IMR-90 (cell line): ENCODE results near the gene TMEM19. TPM values are rescaled to one million over a fixed set of nuclear protein-coding genes. Genes with fewer than 3 reads are reported as not detected.

ENCODE experiments used
- ATAC-seq: fragments of 200-7000 bp; cut with Tn5 transposase; 2 replicates; pipeline ENCODE4 v1.9.1; 2020; ENCODE audit warnings: low read depth, mild to moderate bottlenecking, moderate library complexity
- BruUV-seq: library from RNA; stranded (reverse); fragments of 400-500 nt; replicated peaks from 2 replicates; lab custom pipeline; 2021; lab: Mats Ljungman, UMichigan
- CTCF ChIA-PET: fragments of 300-600 bp; formaldehyde crosslinking; extraction: SDS; loops from one replicate; lab custom pipeline; 2021; ENCODE audit warnings: antibody characterized with exemption; lab: Yijun Ruan, JAX
- POLR2A ChIA-PET: fragments of 300-600 bp; sonication (Branson Sonifier 250); formaldehyde crosslinking; loops from one replicate; lab custom pipeline; 2022; ENCODE audit warnings: antibody characterized with exemption; ENCODE audit not compliant: unreplicated experiment; lab: Charles Lee
- DNase-seq: peaks from one replicate; pipeline ENCODE4 v3.0.0; 2013
- H2AFZ ChIP-seq: replicated peaks from 2 replicates; pipeline ENCODE3; 2013; ENCODE audit warnings: low read length, mild to moderate bottlenecking; ENCODE audit not compliant: poor library complexity
- H2AK5ac ChIP-seq: 2 replicates; pipeline ENCODE4 v1.6.1; 2013; ENCODE audit warnings: low read depth, low read length, inconsistent platforms
- H2AK9ac ChIP-seq: replicated peaks from 2 replicates; pipeline ENCODE3; 2013; ENCODE audit warnings: mild to moderate bottlenecking, low read depth, low read length, moderate library complexity; ENCODE audit not compliant: poor library complexity
- H2BK120ac ChIP-seq: 2 replicates; pipeline ENCODE4 v1.6.1; 2013; ENCODE audit warnings: low read depth, low read length, inconsistent platforms
- H2BK15ac ChIP-seq: 3 replicates; pipeline ENCODE4 v1.6.1; 2013; ENCODE audit warnings: low read depth, low read length, inconsistent platforms
- H2BK20ac ChIP-seq: 2 replicates; pipeline ENCODE4 v1.6.1; 2013; ENCODE audit warnings: low read depth, mild to moderate bottlenecking, inconsistent platforms, low read length, moderate library complexity
- H2BK5ac ChIP-seq: 2 replicates; pipeline ENCODE4 v1.6.1; 2013; ENCODE audit warnings: mild to moderate bottlenecking, low read depth, low read length, inconsistent platforms; ENCODE audit not compliant: poor library complexity, severe bottlenecking
- H3K14ac ChIP-seq: replicated peaks from 2 replicates; pipeline ENCODE4 v1.6.1; 2013; ENCODE audit warnings: low read depth, low read length, inconsistent platforms
- H3K18ac ChIP-seq: 2 replicates; pipeline ENCODE4 v1.6.1; 2013; ENCODE audit warnings: low read depth, low read length, control low read depth
- H3K23ac ChIP-seq: 2 replicates; pipeline ENCODE4 v1.6.1; 2013; ENCODE audit warnings: low read depth, low read length, inconsistent platforms
- H3K27ac ChIP-seq: 2 replicates; pipeline ENCODE4 v1.5.1; 2013; ENCODE audit warnings: mild to moderate bottlenecking, control low read depth, low read length; ENCODE audit not compliant: insufficient read depth
- H3K27me3 ChIP-seq: 2 replicates; pipeline ENCODE4 v1.6.1; 2013; ENCODE audit warnings: low read length; ENCODE audit not compliant: control insufficient read depth, insufficient read depth
- H3K36me3 ChIP-seq: 2 replicates; pipeline ENCODE4 v1.6.1; 2013; ENCODE audit warnings: low read length, mixed read lengths; ENCODE audit not compliant: control insufficient read depth, insufficient read depth
- H3K4ac ChIP-seq: 2 replicates; pipeline ENCODE4 v1.6.1; 2013; ENCODE audit warnings: low read depth, low read length, inconsistent platforms
- H3K4me1 ChIP-seq: 2 replicates; pipeline ENCODE4 v1.6.1; 2013; ENCODE audit warnings: low read length, mixed read lengths; ENCODE audit not compliant: control insufficient read depth, insufficient read depth
- H3K4me2 ChIP-seq: 2 replicates; pipeline ENCODE4 v1.6.1; 2013; ENCODE audit warnings: low read depth, mild to moderate bottlenecking, control low read depth, low read length, moderate library complexity
- H3K4me3 ChIP-seq: 2 replicates; pipeline ENCODE4 v1.5.1; 2013; ENCODE audit warnings: low read depth, mild to moderate bottlenecking, control low read depth, low read length, moderate library complexity; ENCODE audit not compliant: insufficient read depth
- H3K56ac ChIP-seq: 2 replicates; pipeline ENCODE4 v1.6.1; 2013; ENCODE audit warnings: low read length, inconsistent platforms; ENCODE audit not compliant: insufficient read depth; ENCODE audit errors: extremely low read depth
- H3K79me1 ChIP-seq, 2 experiments: 2 replicates each; pipeline ENCODE4 v1.6.1; 2013; ENCODE audit warnings: low read length in 2 of 2, inconsistent platforms in 1 of 2, low read depth in 1 of 2
- H3K9ac ChIP-seq: 2 replicates; pipeline ENCODE4 v1.6.1; 2013; ENCODE audit warnings: low read depth, low read length, control low read depth
- H3K9me1 ChIP-seq: 2 replicates; pipeline ENCODE4 v1.6.1; 2013; ENCODE audit warnings: low read length, inconsistent platforms; ENCODE audit not compliant: insufficient read depth
- H3K9me3 ChIP-seq: 2 replicates; pipeline ENCODE4 v1.6.1; 2013; ENCODE audit warnings: low read length; ENCODE audit not compliant: control insufficient read depth, insufficient read depth
- H4K20me1 ChIP-seq: 2 replicates; pipeline ENCODE4 v1.6.1; 2013; ENCODE audit warnings: low read length, inconsistent platforms; ENCODE audit not compliant: insufficient read depth
- H4K5ac ChIP-seq: 2 replicates; pipeline ENCODE4 v1.6.1; 2013; ENCODE audit warnings: mild to moderate bottlenecking, low read depth, low read length, control low read depth
- H4K8ac ChIP-seq, 2 experiments: 2 replicates each; pipeline ENCODE4 v1.6.1; 2013; ENCODE audit warnings: low read depth in 2 of 2, low read length in 2 of 2, control low read depth in 1 of 2, inconsistent platforms in 1 of 2
- H4K91ac ChIP-seq: 2 replicates; pipeline ENCODE4 v1.6.1; 2013; ENCODE audit warnings: low read depth, low read length, inconsistent platforms; ENCODE audit not compliant: insufficient read depth
- BHLHE40 ChIP-seq: fragments of 150-350 bp; IDR thresholded peaks from 2 replicates; pipeline ENCODE4 v1.6.1; 2016; ENCODE audit warnings: mild to moderate bottlenecking, low read depth, low read length
- CEBPB ChIP-seq: IDR thresholded peaks from 2 replicates; pipeline ENCODE4 v1.6.1; 2012; ENCODE audit warnings: low read depth, low read length, improper control_type of control experiment
- CHD1 ChIP-seq: IDR thresholded peaks from 2 replicates; pipeline ENCODE4 v1.6.1; 2012; ENCODE audit warnings: low read depth, low read length, improper control_type of control experiment
- CTCF ChIP-seq: conservative IDR thresholded peaks from 2 replicates; pipeline ENCODE4 v1.5.1; 2012; ENCODE audit warnings: mild to moderate bottlenecking, low read depth, low read length, improper control_type of control experiment
- ELK1 ChIP-seq: fragments of 150-350 bp; IDR thresholded peaks from 2 replicates; pipeline ENCODE4 v1.6.1; 2016; ENCODE audit warnings: low read depth, mild to moderate bottlenecking, low read length, moderate library complexity, borderline replicate concordance
- FOS ChIP-seq: fragments of 150-350 bp; IDR thresholded peaks from 2 replicates; pipeline ENCODE4 v1.6.1; 2016; ENCODE audit warnings: low read depth, low read length
- MAFK ChIP-seq: IDR thresholded peaks from 2 replicates; pipeline ENCODE4 v1.6.1; 2012; ENCODE audit warnings: low read depth, low read length, improper control_type of control experiment
- MAZ ChIP-seq: IDR thresholded peaks from 2 replicates; pipeline ENCODE4 v1.6.1; 2012; ENCODE audit warnings: low read depth, mild to moderate bottlenecking, low read length, improper control_type of control experiment, moderate library complexity, borderline replicate concordance
- MXI1 ChIP-seq: IDR thresholded peaks from 2 replicates; pipeline ENCODE4 v1.6.1; 2012; ENCODE audit warnings: low read depth, mild to moderate bottlenecking, low read length, moderate library complexity, borderline replicate concordance
- NFE2L2 ChIP-seq: fragments of 150-350 bp; IDR thresholded peaks from 2 replicates; pipeline ENCODE4 v1.6.1; 2016; ENCODE audit warnings: low read depth, mild to moderate bottlenecking, low read length
- POLR2A ChIP-seq: IDR thresholded peaks from 2 replicates; pipeline ENCODE4 v1.6.1; 2012; ENCODE audit warnings: mild to moderate bottlenecking, low read depth, low read length
- RAD21 ChIP-seq: IDR thresholded peaks from 2 replicates; pipeline ENCODE4 v1.6.1; 2012; ENCODE audit warnings: low read length, improper control_type of control experiment
- RCOR1 ChIP-seq: IDR thresholded peaks from 2 replicates; pipeline ENCODE4 v1.6.1; 2012; ENCODE audit warnings: mild to moderate bottlenecking, low read length, improper control_type of control experiment; ENCODE audit not compliant: insufficient replicate concordance
- RFX5 ChIP-seq: IDR thresholded peaks from 2 replicates; pipeline ENCODE4 v1.8.0; 2012; ENCODE audit warnings: low read depth, mild to moderate bottlenecking, low read length, moderate library complexity
- SMC3 ChIP-seq: fragments of 150-350 bp; IDR thresholded peaks from 2 replicates; pipeline ENCODE4 v1.6.1; 2016; ENCODE audit warnings: low read depth, mild to moderate bottlenecking, antibody characterized with exemption, low read length, moderate library complexity
- USF2 ChIP-seq: fragments of 150-350 bp; IDR thresholded peaks from 2 replicates; pipeline ENCODE4 v1.6.1; 2017; ENCODE audit warnings: mild to moderate bottlenecking, antibody characterized with exemption, low read length, low read depth
- WGBS, 2 experiments: methylation state at CpG; one replicate each; pipeline versions ENCODE4 v1.1.5 to v1.1.7; 2013; ENCODE audit warnings: missing lambda C conversion rate in 2 of 2; ENCODE audit not compliant: insufficient read length in 1 of 2; ENCODE audit errors: extremely low coverage in 2 of 2; 5-methylcytosine and 5-hydroxymethylcytosine counted together
- dilution Hi-C: fragments of 300-500 bp; cut with HindIII; formaldehyde crosslinking; loops from one replicate; pipeline ENCODE4 v1.14.3; 2018; ENCODE audit warnings: low sequenced_read_pairs; ENCODE audit not compliant: unreplicated experiment
- in situ Hi-C: fragments of 300-500 bp; cut with MboI; formaldehyde crosslinking; loops from 3 replicates; pipeline ENCODE4 v1.14.3; 2019; ENCODE audit warnings: low sequenced_read_pairs, inconsistent platforms, mixed read lengths
- intact Hi-C: fragments of 100-400 bp; cut with micrococcal nuclease; formaldehyde crosslinking; loops from 2 replicates; pipeline ENCODE4 v1.10.0; 2022
- polyA plus RNA-seq, 3 experiments: library from polyadenylated mRNA; depleted of rRNA; stranded (reverse); fragments of >200 nt; gene quantifications; 2 replicates each; pipeline ENCODE4 v1.2.3, GENCODE V29; 2012; ENCODE audit warnings: low replicate concordance in 1 of 3
- total RNA-seq: library from RNA; depleted of rRNA; stranded (reverse); fragments of >200 nt; gene quantifications from 2 replicates; pipeline ENCODE4 v1.2.3, GENCODE V29; 2012

The TMEM19 gene
- total and polyA plus RNA-seq, 2 of the 4 experiments (the other 2 are of a cell fraction), result 8.9 to 28.7 TPM

- Histone ChIP-seq H3K4ac (no peak overlapping the region), H4K8ac (no peak overlapping the region), H3K9me1 (peaks cover 2% of the 10 kb centered on the region; the same call in 1 of the 2 replicates), H3K4me2 (no peak overlapping the region), H2BK120ac (no peak overlapping the region), H3K4me3 (no peak overlapping the region), H2AK5ac (no peak overlapping the region), H4K5ac (no peak overlapping the region), H2BK15ac (no peak overlapping the region), H2BK20ac (no peak overlapping the region), H3K9me3 (no peaks in the 10 kb centered on the region), H3K14ac (no peak overlapping the region), H2AK9ac (no peak overlapping the region), H3K36me3 (peaks cover 54% of the 10 kb centered on the region), H3K56ac (no peak overlapping the region), H3K9ac (no peak overlapping the region), H3K18ac (no peak overlapping the region), H2BK5ac (no peak overlapping the region), H3K27me3 (no peaks in the 10 kb centered on the region), H3K4me1 (no peaks in the 10 kb centered on the region), H3K79me1 (peaks cover 18 to 22% of the 10 kb centered on the region in 2 experiments), H2AFZ (no peak overlapping the region), H4K91ac (no peak overlapping the region), H4K20me1 (peaks cover 37% of the 10 kb centered on the region), H3K27ac (no peak overlapping the region), H3K23ac (no peak overlapping the region)
- DNase-seq (no peak), ATAC-seq (no peak)
- POLR2A ChIA-PET, result no interaction called here
- dilution Hi-C loops (no loop called here), in situ Hi-C loops (no loop called here), intact Hi-C loops (loop anchor here (5.0 kb wide), 1 partner anchor 33 kb away; no protein-coding TSS in a partner anchor)
- WGBS, 2 experiments, result no CpG with 5 or more reads among the region's 3 CpGs
- no peak for TF ChIP-seq MAZ
- no peak for TF ChIP-seq CEBPB
- TF ChIP-seq ELK1, result no peak
- TF ChIP-seq RAD21, result no peak
- TF ChIP-seq SMC3, result no peak
- no peak for TF ChIP-seq FOS
- TF ChIP-seq NFE2L2, result no peak
- no peak for TF ChIP-seq MAFK
- TF ChIP-seq BHLHE40, result no peak
- TF ChIP-seq RCOR1, result no peak
- no peak for TF ChIP-seq USF2
- no peak for TF ChIP-seq POLR2A
- TF ChIP-seq MXI1, result no peak
- no peak for TF ChIP-seq CTCF
- TF ChIP-seq RFX5, result no peak
- TF ChIP-seq CHD1, result no peak
- CTCF ChIA-PET, result no interaction called here
- no TSS peak for BruUV-seq
Observed at GRCh38 chr12:71645268-71645667, 40.6 kb upstream of the TMEM19 start.
